ENCODE results near the gene LRRC3. TPM values are rescaled to one million over a fixed set of nuclear protein-coding genes. Genes with fewer than 3 reads are reported as not detected.

LRRC3 gene, protein sequence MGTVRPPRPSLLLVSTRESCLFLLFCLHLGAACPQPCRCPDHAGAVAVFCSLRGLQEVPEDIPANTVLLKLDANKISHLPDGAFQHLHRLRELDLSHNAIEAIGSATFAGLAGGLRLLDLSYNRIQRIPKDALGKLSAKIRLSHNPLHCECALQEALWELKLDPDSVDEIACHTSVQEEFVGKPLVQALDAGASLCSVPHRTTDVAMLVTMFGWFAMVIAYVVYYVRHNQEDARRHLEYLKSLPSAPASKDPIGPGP
- total RNA-seq (2021; fragmentation: NEBNext Ultra II Directional; extraction: Animal tissue kit (Norgen Biotek cat#: 25700)) (5.4 and 5.9 TPM in 2 replicates), polyA plus RNA-seq (2011; rRNA removed) (3.1 and 4.7 TPM in 2 replicates), polyA minus RNA-seq (2011; rRNA and poly(A)+ RNA removed) (2.8 and 3.0 TPM in 2 replicates)
- polyA plus RNA-seq (2011; cell fraction: cytosol; rRNA removed): 2.7 TPM
- 3.4 TPM for polyA plus RNA-seq (2011; cell fraction: nucleus; rRNA removed)
- 2.7 to 3.3 TPM (median 3.0 TPM) in 4 replicates for polyA plus RNA-seq (2012, experiment 1 of 2)
- polyA plus RNA-seq (2012, experiment 2 of 2): 2.7 TPM
- polyA plus RNA-seq (2013, experiment 1 of 2): 4.4 TPM
- polyA plus RNA-seq (2013, experiment 2 of 2): 4.9 TPM
- polyA minus RNA-seq (2011; cell fraction: cytosol; rRNA and poly(A)+ RNA removed): 3.1 TPM
- polyA minus RNA-seq (2011; cell fraction: nucleus; rRNA and poly(A)+ RNA removed): 3.7 TPM
- long read RNA-seq, experiment 1, partial matches to known transcripts: 0 of 3 reads
- long read RNA-seq, experiment 1, other reads (novel, unspliced or antisense): 3 of 3 reads
- long read RNA-seq, experiment 2, partial matches to known transcripts: 0 of 1 reads
- long read RNA-seq, experiment 2, other reads (novel, unspliced or antisense): 1 of 1 reads

DNA sequence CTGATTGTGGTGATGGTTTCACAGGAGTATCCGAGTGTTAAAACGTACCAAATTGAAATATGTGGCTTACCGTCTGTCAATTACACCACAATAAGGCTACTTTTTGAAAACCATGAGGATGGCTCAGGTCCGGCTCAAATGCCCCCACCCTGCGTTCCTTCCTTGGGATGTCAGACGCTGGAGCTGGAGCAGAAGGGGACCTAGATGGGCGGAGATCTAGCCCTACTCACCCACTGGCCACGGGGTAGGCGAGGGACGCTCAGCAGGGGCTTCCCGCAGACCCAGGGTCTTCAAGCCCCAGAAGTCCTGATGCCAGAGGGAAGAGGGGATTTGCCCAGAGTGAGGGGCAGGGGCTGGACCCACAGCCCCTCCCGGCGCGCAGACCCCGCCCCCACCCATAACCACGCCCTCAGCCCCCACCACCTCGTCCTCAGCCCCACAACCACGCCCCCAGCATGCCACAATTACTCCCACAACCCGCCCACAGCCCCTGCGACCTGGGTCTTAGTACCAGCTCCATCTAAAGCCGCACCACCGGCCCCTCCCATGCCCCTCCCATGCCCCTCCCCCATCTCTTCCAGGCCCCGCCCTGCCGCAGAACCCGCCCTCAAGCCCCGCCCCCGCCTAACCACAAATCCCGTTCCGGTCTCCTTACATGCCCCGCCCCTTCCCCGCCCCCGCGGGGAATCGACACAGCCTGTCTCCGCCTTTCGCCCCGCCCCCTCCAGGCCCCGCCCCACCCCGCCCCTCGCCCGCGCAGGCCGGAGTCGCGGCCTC lies at the start of gene LRRC3:
LRRC3 (plus strand) TSS at position 764 of the 777 bp plus-strand sequence. CDS start 1,135 bp downstream, outside the sequence.
- no peaks in the 10 kb centered on the region for H3K79me2 ChIP-seq (ENCODE audit: control insufficient read depth in 1 of 2, insufficient read depth in 2 of 2, low read length in 2 of 2)
- TF ChIP-seq KDM4A (IDR thresholded peaks at IDR 0.05; ENCODE audit: low read depth, low read length, severe bottlenecking): peak; percentile 49
- TF ChIP-seq NANOG (IDR thresholded peaks at IDR 0.05; ENCODE audit: insufficient read depth, low read depth, low read length, poor library complexity, severe bottlenecking): peak; percentile 14
- TF ChIP-seq, protein P1, sequence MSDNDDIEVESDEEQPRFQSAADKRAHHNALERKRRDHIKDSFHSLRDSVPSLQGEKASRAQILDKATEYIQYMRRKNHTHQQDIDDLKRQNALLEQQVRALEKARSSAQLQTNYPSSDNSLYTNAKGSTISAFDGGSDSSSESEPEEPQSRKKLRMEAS (IDR thresholded peaks at IDR 0.05): 0 out of 2 replicates have a peak, but pooled peaks have one; percentile 27
- peak; percentile 96 for TF ChIP-seq SP4 (IDR thresholded peaks at IDR 0.05; ENCODE audit: low read length)
- no peak for TF ChIP-seq JUND (IDR thresholded peaks at IDR 0.05; ENCODE audit: low read length)
- TF ChIP-seq EGR1 (IDR thresholded peaks at IDR 0.05; ENCODE audit: borderline replicate concordance, low read depth, low read length): no peak
- peak; percentile 58; the same call in 1 of the 2 replicates for TF ChIP-seq CREB1 (IDR thresholded peaks at IDR 0.05)
- peak; percentile 86 for TF ChIP-seq SP1 (IDR thresholded peaks at IDR 0.05; ENCODE audit: low read depth, low read length)
- WGBS, 2 experiments (ENCODE audit: extremely low coverage in 1 of 2, insufficient coverage in 1 of 2, insufficient read length in 1 of 2, insufficient replicate concordance in 2 of 2, low coverage in 1 of 2, low lambda C conversion rate in 2 of 2, missing lambda C conversion rate in 1 of 2): 7% methylated on average over 19 of the region's 45 CpGs; no CpG with 5 or more reads in 1 of the 2 experiments
- peaks cover 0 to 5% of the 10 kb centered on the region in 2 experiments for H4K20me1 ChIP-seq (replicated peaks in 1 of 2; ENCODE audit: control insufficient read depth in 1 of 2, insufficient read depth in 2 of 2, low read length in 2 of 2)
- no peaks in the 10 kb centered on the region for H3K79me1 ChIP-seq (ENCODE audit: low read depth, low read length)
- no peaks in the 10 kb centered on the region for H3K9me3 ChIP-seq (ENCODE audit: insufficient read depth in 2 of 2, low read depth in 1 of 2, low read length in 1 of 2)
- H3K18ac ChIP-seq (ENCODE audit: extremely low read depth, low read length): no peak within 1 kb of the TSS
- no peak within 1 kb of the TSS for H3K4ac ChIP-seq (replicated peaks; ENCODE audit: insufficient read length, low read depth, low read length)
- no peak within 1 kb of the TSS for H2BK120ac ChIP-seq (replicated peaks; ENCODE audit: low read depth, low read length)
- no peaks in the 10 kb centered on the region for H3K36me3 ChIP-seq (ENCODE audit: control insufficient read depth in 2 of 4, insufficient read depth in 4 of 4, low read length in 3 of 4)
- POLR2A ChIA-PET (ENCODE audit: partially characterized antibody): no interaction called here
- peaks cover 0 to 11% (median 4%) of the 10 kb centered on the region in 4 experiments; a peak in 4 of 7 replicates for H3K27me3 ChIP-seq (replicated peaks in 1 of 4; ENCODE audit: control insufficient read depth in 3 of 4, extremely low read depth in 1 of 4, insufficient read depth in 3 of 4, low read length in 3 of 4)
- H4K91ac ChIP-seq (replicated peaks; ENCODE audit: insufficient read length, low read length): no peak within 1 kb of the TSS
- H3K9ac ChIP-seq (replicated peaks in 1 of 4; ENCODE audit: extremely low read depth in 1 of 4, low read depth in 3 of 4, low read length in 3 of 4): no peak within 1 kb of the TSS
- peaks cover 0 to 5% (median 2%) of the 10 kb centered on the region in 4 experiments; a peak in 3 of 7 replicates for H3K4me1 ChIP-seq (replicated peaks in 1 of 4; ENCODE audit: control insufficient read depth in 3 of 4, insufficient read depth in 4 of 4, low read length in 3 of 4)
- CTCF ChIA-PET (ENCODE audit: partially characterized antibody): interaction anchor here (0.6 to 1.1 kb wide), 4 partner anchors 11 to 62 kb away, joined by 3 to 7 read pairs (median 4); no protein-coding TSS in a partner anchor
- FAIRE-seq: peak; percentile 28
- peak within 1 kb of the TSS; percentile 74 to 97 for H3K4me2 ChIP-seq (ENCODE audit: insufficient read depth in 1 of 2, low read depth in 2 of 2, low read length in 2 of 2)
- no peak within 1 kb of the TSS for H2BK20ac ChIP-seq (ENCODE audit: low read length)
- no peak within 1 kb of the TSS for H3K14ac ChIP-seq (ENCODE audit: insufficient read length)
- no peak within 1 kb of the TSS for H3K27ac ChIP-seq (ENCODE audit: low read depth, low read length)
- peaks cover 5% of the 10 kb centered on the region; the same call in 1 of the 2 replicates for H3K23me2 ChIP-seq (ENCODE audit: low read depth, low read length)
- no peak within 1 kb of the TSS for H3K56ac ChIP-seq (replicated peaks; ENCODE audit: insufficient read length, low read depth, low read length)
- no peak within 1 kb of the TSS for H2BK15ac ChIP-seq (ENCODE audit: low read length)
- 0 out of 2 replicates have a peak within 1 kb of the TSS, but pooled peaks have one; percentile 27 for H2BK12ac ChIP-seq (ENCODE audit: low read depth, low read length)
- H2BK5ac ChIP-seq (ENCODE audit: low read depth, low read length): no peak within 1 kb of the TSS
- no peak within 1 kb of the TSS for H2AK5ac ChIP-seq (ENCODE audit: low read depth, low read length)
- DNase-seq (ENCODE audit: low read depth in 1 of 2, low spot score in 2 of 2): peak; percentile 92 to 97
- H3K23ac ChIP-seq (ENCODE audit: insufficient read length): no peak within 1 kb of the TSS
- H4K8ac ChIP-seq (ENCODE audit: extremely low read depth, insufficient read depth, low read length): no peak within 1 kb of the TSS; the same call in 1 of the 2 replicates
- H2AFZ ChIP-seq (ENCODE audit: low read length): peak within 1 kb of the TSS; percentile 96; the same call in 1 of the 2 replicates
- H4K5ac ChIP-seq (ENCODE audit: insufficient read length, low read depth, low read length): no peak within 1 kb of the TSS
- H3K4me3 ChIP-seq (ENCODE audit: extremely low read depth in 1 of 4, insufficient read depth in 2 of 4, low read depth in 3 of 4, low read length in 4 of 4): peak within 1 kb of the TSS; percentile 40 to 74 (median 54)

Data from H1 (cell line).